ENCODE results near the gene ULK3.

Gene ULK3

DNA sequence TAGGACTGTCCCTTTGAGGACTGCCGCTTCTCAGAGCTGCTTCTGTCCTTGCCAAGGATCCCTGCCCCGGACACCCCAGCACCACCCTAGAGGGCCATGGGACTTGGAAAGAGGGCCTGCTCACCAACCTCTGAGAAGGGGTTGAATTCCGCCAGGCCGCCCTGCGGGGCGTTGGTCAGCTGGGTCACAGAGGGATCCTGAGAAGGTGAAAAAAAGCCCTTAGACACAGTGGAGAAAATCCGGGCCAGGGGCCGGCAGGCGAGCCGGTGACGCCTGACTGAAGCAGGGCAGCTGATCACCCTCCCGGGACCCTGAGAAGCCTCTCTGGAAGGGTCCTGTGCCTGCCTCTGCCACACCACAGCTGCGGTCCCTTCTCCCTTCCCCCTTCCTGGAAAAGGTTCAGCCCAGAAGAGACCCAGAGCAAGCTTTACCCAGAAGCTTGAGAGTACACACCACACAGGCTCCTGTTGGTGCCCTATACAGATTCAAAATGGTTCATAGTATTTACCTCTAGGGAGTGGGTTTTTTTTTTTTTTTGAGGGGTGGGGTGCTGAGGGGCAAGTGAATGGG lies 11.6 kb upstream of the ULK3 start:
- H3K27ac ChIP-seq (ENCODE audit: low read length) = no peak overlapping the region
- H2AFZ ChIP-seq (ENCODE audit: low read length) = no peak overlapping the region
- H3K27me3 ChIP-seq (replicated peaks; ENCODE audit: insufficient read depth, low read length) = no peaks in the 10 kb centered on the region
- H3K4me1 ChIP-seq (ENCODE audit: low read length) = peaks cover 4% of the 10 kb centered on the region; the same call in 1 of the 2 replicates
- H3K4me2 ChIP-seq (ENCODE audit: low read depth, low read length) = no peak overlapping the region
- H3K79me2 ChIP-seq (ENCODE audit: low read length) = peaks cover 44% of the 10 kb centered on the region
- no peaks in the 10 kb centered on the region for H3K9me3 ChIP-seq (replicated peaks; ENCODE audit: insufficient read depth, low read length)
- DNase-seq = no peak
- H4K20me1 ChIP-seq (ENCODE audit: insufficient read depth, low read length) = no peaks in the 10 kb centered on the region
- H3K9me2 ChIP-seq (replicated peaks; ENCODE audit: insufficient read depth, low read length) = no peaks in the 10 kb centered on the region
- H3K9ac ChIP-seq (ENCODE audit: low read length) = no peak overlapping the region
- no peak overlapping the region for H3K4me3 ChIP-seq (ENCODE audit: low read length)
- H3K36me3 ChIP-seq (replicated peaks; ENCODE audit: insufficient read depth, low read length) = no peaks in the 10 kb centered on the region
- TF ChIP-seq, protein P1, sequence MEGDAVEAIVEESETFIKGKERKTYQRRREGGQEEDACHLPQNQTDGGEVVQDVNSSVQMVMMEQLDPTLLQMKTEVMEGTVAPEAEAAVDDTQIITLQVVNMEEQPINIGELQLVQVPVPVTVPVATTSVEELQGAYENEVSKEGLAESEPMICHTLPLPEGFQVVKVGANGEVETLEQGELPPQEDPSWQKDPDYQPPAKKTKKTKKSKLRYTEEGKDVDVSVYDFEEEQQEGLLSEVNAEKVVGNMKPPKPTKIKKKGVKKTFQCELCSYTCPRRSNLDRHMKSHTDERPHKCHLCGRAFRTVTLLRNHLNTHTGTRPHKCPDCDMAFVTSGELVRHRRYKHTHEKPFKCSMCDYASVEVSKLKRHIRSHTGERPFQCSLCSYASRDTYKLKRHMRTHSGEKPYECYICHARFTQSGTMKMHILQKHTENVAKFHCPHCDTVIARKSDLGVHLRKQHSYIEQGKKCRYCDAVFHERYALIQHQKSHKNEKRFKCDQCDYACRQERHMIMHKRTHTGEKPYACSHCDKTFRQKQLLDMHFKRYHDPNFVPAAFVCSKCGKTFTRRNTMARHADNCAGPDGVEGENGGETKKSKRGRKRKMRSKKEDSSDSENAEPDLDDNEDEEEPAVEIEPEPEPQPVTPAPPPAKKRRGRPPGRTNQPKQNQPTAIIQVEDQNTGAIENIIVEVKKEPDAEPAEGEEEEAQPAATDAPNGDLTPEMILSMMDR (IDR thresholded peaks at IDR 0.05; ENCODE audit: low read length) = no peak
- TF ChIP-seq EZH2 (optimal IDR thresholded peaks at IDR 0.05; ENCODE audit: low read depth, low read length) (no peak), EZH2phosphoT487 (IDR thresholded peaks at IDR 0.05; ENCODE audit: low read length) (no peak)
- no peaks in the 10 kb centered on the region for H3F3A ChIP-seq (ENCODE audit: insufficient read depth, low read length)

DNA sequence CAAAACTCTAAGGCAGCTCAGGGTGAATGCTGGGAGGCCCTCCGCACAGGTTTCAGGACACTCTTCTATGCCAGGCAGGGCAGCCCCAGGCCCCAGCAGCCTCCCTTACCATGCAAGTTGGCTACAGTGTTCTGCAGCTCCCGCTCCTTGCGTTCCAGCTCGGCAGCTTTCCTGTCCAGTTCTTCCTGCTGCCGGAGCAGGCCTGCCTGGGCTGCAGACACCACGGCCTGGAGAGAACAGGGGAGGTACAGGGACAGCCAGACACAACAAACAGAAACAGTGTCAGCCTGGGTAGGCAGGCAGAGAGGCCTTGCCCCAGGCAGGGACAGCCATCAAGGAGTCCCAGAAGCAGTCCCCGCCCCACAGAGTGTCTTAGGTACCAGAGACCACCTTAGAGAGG lies 9.0 kb upstream of the ULK3 start:
- H3F3A ChIP-seq (ENCODE audit: insufficient read depth, low read length) = no peaks in the 10 kb centered on the region
- TF ChIP-seq EZH2phosphoT487 (IDR thresholded peaks at IDR 0.05; ENCODE audit: low read length) (no peak), EZH2 (optimal IDR thresholded peaks at IDR 0.05; ENCODE audit: low read depth, low read length) (no peak)
- TF ChIP-seq, protein P1 (IDR thresholded peaks at IDR 0.05; ENCODE audit: low read length) = no peak
- H3K9me3 ChIP-seq (replicated peaks; ENCODE audit: insufficient read depth, low read length) = no peaks in the 10 kb centered on the region
- no peak overlapping the region for H3K9ac ChIP-seq (ENCODE audit: low read length)
- no peak for DNase-seq
- no peak overlapping the region for H3K4me3 ChIP-seq (ENCODE audit: low read length)
- H3K79me2 ChIP-seq (ENCODE audit: low read length) = peaks cover 18% of the 10 kb centered on the region
- no peak overlapping the region for H3K4me2 ChIP-seq (ENCODE audit: low read depth, low read length)
- H4K20me1 ChIP-seq (ENCODE audit: insufficient read depth, low read length) = no peaks in the 10 kb centered on the region
- H3K9me2 ChIP-seq (replicated peaks; ENCODE audit: insufficient read depth, low read length) = no peaks in the 10 kb centered on the region
- H3K27ac ChIP-seq (ENCODE audit: low read length) = no peak overlapping the region
- H3K36me3 ChIP-seq (replicated peaks; ENCODE audit: insufficient read depth, low read length) = no peaks in the 10 kb centered on the region
- H2AFZ ChIP-seq (ENCODE audit: low read length) = no peak overlapping the region
- no peaks in the 10 kb centered on the region for H3K4me1 ChIP-seq (ENCODE audit: low read length)
- no peaks in the 10 kb centered on the region for H3K27me3 ChIP-seq (replicated peaks; ENCODE audit: insufficient read depth, low read length)

DNA sequence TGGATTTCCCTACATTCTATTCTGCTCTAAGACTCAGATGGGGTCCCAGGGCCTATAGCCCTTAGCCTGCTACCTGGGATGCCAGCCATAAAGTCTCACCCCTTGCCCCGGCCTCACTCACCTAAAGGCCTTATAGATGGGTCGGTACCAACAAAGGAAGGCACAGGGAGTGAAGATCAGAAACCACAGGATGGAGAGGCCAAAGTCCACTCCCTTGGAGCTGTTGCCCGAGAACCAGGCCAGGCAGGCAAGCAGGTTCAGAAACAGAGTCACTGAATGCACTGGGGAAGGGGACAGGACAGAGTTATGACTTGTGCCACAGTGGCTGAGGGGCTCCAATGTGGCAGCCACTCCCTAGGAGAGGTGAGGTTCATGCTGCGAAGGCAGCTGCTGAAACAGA lies 7.4 kb upstream of the ULK3 start:
- H3K4me1 ChIP-seq (ENCODE audit: low read length) = no peaks in the 10 kb centered on the region
- H3F3A ChIP-seq (ENCODE audit: insufficient read depth, low read length) = no peaks in the 10 kb centered on the region
- no peak for TF ChIP-seq EZH2 (optimal IDR thresholded peaks at IDR 0.05; ENCODE audit: low read depth, low read length)
- TF ChIP-seq, protein P1 (IDR thresholded peaks at IDR 0.05; ENCODE audit: low read length) = no peak
- no peak overlapping the region for H3K4me2 ChIP-seq (ENCODE audit: low read depth, low read length)
- no peaks in the 10 kb centered on the region for H3K36me3 ChIP-seq (replicated peaks; ENCODE audit: insufficient read depth, low read length)
- H3K4me3 ChIP-seq (ENCODE audit: low read length) = no peak overlapping the region
- no peak for DNase-seq
- H3K9me3 ChIP-seq (replicated peaks; ENCODE audit: insufficient read depth, low read length) = no peaks in the 10 kb centered on the region
- no peak overlapping the region for H3K9ac ChIP-seq (ENCODE audit: low read length)
- H3K79me2 ChIP-seq (ENCODE audit: low read length) = peaks cover 7% of the 10 kb centered on the region; the same call in 1 of the 2 replicates
- no peaks in the 10 kb centered on the region for H3K9me2 ChIP-seq (replicated peaks; ENCODE audit: insufficient read depth, low read length)
- H3K27me3 ChIP-seq (replicated peaks; ENCODE audit: insufficient read depth, low read length) = no peaks in the 10 kb centered on the region
- H2AFZ ChIP-seq (ENCODE audit: low read length) = no peak overlapping the region
- H3K27ac ChIP-seq (ENCODE audit: low read length) = no peak overlapping the region
- no peaks in the 10 kb centered on the region for H4K20me1 ChIP-seq (ENCODE audit: insufficient read depth, low read length)

Measured in MM.1S (cell line).